Femur (tissue), 1 donor: ENCODE data around the gene FAM83D.
"Not testable (repeated sequence)": the region's sequence is repeated elsewhere in the genome, so short reads cannot be mapped to it uniquely, and the experiment has no call there.

Experiments
- DNase-seq: peaks from one replicate; pipeline ENCODE4 v3.0.0-alpha.2; 2017

FAM83D gene

DNA sequence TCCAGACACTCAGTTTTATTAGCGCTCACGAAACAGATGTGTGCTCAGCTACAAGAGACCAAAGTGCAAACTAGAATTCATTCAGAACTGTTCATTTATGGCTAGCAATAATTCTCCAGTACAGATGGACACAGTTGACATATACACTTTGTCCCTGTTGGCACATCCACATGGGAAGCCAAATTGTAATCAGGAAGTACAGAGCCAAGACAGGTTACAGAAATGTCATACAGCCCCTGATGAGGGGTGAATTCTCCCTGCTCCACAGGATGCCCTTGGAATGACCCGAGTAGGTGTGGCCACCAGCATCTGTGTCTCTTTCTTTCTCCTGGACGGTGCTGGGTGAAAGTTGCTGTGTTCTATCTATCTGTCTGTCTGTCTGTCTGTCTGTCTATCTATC lies 43.5 kb downstream of the FAM83D start:
- DNase-seq = no peak

DNA sequence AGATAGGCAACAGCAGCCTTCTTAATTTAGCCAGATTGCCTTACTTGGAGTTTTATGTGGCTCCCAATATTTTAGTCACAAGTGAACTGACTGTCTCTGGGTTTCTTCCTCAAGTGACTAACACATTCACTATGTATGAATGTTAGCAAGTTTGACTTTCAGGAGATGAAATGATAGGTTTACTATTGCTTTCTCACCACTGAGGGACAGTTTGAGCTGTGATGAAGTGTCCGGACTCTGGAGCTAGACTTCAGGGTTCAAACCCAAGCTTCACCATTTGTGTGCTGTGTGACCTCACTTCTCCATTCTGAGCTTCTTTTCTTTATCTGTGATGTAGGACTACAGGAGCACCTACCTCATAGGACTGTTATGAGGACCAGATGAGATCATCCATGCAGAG lies 44.1 kb downstream of the FAM83D start:
- DNase-seq = no peak

DNA sequence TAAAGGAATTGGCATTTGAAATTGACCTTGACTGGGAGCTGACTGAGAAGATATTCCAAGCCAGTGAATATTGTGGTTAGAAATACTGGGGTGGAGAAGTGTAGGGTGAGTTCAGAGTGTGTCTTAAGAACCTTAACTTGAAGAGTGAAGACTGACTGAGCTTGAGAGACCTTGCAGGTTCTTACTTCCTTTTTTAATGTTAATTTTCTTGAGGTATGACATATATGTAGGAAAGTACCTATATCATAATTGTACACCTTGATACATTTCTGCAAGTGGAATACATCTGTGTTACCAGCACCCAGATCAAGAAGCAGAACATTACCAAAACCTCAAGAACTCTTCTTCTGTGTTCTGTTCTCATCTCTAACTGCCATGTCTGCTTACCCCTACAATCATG lies 46.9 kb downstream of the FAM83D start:
- no peak for DNase-seq

- DNase-seq = no peak
These were observed 47.4 kb downstream of the FAM83D start for GRCh38 chr20:38973645-38974044.

DNA sequence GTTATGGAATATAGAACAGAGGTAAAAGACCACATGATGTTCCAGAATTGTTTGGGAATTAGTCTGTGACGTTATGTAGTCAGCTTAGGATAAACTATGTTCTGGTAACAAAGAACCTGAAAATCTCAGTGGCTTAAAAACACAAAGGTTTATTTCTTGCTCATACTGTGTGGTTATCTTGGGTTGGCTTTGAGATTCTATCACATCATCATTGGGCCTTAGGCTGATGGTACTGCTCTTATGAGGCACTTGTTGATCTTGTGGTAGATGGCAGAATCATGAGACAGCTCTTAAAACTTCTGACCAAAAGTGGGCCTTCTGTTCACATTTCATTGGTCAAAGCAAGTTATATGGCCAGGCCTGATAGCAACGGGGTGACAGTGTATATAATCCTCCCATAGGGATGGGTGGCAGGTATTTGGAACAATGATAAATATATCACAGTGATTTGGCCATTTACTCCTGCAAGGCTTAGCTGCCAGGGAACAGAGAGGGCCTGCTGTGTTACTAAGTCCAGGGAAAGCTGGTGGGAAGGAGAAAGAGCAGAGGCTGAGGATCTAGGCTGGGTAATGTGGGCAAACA lies 49.4 kb downstream of the FAM83D start:
- DNase-seq = no peak

DNA sequence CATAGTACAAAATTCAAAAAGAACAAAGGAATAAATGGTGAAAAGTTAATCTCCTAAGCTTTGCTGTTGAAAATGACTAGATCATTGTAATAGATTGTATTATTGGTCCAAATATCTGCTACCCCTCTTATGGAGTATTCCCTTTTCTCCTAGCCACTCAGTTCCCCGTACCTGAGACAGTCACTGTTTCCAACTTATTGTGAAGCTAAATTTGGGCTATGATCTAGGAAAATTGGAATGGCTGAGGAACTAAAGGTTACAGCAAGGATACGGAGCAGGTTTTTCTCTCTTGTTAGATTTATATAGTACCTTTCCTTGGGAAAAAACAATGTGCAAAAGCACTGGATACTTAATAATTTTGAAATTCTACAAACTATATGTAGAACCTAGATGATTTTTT lies 53.2 kb downstream of the FAM83D start:
- DNase-seq = no peak

- no peak for DNase-seq
These were observed 53.6 kb downstream of the FAM83D start for GRCh38 chr20:38979842-38980241.

GRCh38 chr20:38982291-38982690 lies 56.1 kb downstream of the FAM83D start:
- DNase-seq = no peak

GRCh38 chr20:38985060-38985459 lies 58.8 kb downstream of the FAM83D start:
- no peak for DNase-seq

DNA sequence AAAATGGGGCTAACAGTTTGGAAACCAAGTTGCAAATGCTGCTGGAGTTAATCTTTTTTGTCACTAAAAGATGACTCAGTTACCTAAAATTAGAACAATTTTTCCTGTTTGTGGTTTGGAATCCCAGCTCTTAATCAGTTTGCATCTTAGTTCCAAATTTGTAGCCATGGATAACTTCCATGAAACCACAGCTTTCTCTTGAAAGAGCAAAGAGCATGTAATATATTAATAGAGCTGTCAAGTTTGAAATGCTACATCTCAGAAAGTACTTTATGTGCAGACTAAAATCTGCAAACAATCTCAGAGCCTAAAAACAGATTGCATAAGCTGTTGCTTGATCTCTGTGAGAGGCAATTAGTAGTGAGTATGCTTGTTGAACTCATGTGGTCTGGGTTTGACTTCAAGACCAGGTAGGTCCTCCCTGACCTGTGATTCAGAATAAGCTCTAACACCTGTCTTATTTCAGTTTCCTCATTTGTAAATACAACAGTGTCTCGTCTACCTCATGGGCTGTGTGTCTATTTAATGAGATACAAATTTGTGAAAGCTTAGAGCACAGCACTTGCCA lies 59.5 kb downstream of the FAM83D start:
- DNase-seq = no peak

- no peak for DNase-seq
These were observed 60.4 kb downstream of the FAM83D start for GRCh38 chr20:38986663-38987062.

GRCh38 chr20:38987777-38988176 lies 61.6 kb downstream of the FAM83D start:
- DNase-seq = no peak

GRCh38 chr20:38990728-38991127 lies 64.5 kb downstream of the FAM83D start:
- DNase-seq = no peak

DNA sequence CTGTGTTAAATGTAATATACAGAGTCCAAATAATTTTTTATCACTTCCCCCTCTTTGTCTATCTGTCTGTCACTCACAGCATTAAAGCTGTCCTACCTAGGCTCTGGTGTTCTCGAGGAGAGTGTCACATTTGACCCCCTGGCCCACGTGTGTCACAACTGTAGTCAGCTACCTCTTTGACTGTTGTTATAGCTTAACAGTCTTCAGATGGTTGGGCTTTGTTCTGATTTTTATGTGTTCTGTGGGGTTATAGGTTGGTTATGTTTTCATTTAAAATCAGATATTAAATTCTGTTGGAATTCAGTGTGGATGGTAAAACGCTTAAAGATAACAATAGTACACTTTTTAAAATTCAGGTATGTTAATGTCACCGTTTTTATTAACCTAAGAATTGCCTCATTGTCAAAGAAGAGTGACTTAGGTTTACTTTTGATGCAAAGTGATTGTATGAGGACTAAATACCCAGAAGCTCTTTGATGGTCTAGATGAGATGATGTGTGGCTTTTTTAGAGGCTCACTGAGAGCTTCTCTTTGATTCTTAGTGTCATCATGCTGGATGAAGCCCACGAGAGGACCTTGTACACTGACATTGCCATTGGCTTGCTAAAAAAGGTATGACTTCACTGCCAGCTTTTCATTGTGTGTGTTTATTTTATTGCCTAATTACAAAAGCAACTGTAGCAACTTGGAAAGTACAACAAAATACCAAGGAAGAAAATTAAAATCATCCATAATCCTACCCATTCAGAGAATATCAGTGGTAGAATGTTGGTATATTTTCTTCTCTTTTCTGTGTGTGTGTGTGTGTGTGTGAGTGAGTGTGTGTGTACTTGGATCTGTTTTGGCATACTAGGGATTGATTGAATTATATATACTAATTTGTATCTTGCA lies 65.8 kb downstream of the FAM83D start:
- DNase-seq = no peak

GRCh38 chr20:38995536-38996044 lies 69.4 kb downstream of the FAM83D start:
- DNase-seq = no peak

DNA sequence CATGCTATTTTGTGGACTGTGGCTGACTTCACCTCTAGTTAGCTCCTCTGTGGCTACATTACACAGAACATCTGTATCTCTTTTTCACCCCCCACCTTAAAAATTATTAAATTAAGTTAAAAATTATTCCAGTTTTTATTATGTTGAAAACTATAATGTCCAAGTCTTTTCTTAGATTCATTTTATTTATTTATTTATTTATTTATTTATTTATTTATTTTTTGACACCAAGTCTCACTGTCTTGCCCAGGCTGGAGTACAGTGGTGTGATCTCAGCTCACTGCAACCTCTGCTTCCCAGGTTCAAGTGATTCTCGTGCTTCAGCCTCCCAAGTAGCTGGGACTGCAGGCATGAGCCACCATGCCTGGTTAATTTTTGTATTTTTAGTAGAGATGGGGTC lies 70.6 kb downstream of the FAM83D start:
- DNase-seq = not testable (repeated sequence)

DNA sequence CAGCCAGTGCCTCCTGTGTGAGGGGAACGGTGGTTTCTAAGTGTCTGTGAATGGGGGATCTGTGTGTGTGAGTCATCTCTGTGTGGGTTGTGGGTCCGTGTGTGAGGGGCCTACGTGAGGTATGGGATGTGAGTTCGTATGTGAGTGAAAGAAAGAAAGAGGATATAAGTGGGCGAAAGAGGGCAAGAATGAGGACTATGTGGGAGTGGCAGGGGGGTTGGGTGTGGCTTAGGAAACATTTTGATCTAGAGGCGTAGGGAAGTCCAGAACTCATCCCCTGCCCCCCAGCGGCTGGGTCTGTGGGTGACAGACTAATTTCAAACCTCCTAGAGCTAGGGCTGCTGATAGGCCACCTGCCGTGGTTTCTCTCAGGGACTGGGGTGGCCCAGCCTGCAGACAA lies 71.4 kb downstream of the FAM83D start:
- DNase-seq = no peak

DNA sequence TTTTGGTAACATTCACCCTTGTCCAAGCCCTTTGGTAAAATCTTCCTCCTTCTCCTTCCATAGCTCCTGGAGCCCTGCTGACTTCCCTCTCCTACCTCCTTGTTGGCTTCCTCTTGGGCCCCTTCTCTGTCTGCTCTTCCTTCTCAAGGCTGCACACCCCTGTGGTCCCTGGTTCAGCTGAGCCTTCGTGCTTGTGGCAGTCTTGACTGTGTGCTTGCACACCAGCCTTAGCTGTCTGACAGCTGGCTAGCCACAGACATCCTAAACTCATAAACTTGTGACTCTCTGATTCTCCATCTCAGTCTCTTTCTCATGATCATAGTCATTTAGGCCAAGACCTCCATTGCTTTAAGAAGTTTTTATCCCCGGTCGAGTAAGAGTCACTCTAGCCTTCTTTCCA lies 73.0 kb downstream of the FAM83D start:
- DNase-seq = no peak

DNA sequence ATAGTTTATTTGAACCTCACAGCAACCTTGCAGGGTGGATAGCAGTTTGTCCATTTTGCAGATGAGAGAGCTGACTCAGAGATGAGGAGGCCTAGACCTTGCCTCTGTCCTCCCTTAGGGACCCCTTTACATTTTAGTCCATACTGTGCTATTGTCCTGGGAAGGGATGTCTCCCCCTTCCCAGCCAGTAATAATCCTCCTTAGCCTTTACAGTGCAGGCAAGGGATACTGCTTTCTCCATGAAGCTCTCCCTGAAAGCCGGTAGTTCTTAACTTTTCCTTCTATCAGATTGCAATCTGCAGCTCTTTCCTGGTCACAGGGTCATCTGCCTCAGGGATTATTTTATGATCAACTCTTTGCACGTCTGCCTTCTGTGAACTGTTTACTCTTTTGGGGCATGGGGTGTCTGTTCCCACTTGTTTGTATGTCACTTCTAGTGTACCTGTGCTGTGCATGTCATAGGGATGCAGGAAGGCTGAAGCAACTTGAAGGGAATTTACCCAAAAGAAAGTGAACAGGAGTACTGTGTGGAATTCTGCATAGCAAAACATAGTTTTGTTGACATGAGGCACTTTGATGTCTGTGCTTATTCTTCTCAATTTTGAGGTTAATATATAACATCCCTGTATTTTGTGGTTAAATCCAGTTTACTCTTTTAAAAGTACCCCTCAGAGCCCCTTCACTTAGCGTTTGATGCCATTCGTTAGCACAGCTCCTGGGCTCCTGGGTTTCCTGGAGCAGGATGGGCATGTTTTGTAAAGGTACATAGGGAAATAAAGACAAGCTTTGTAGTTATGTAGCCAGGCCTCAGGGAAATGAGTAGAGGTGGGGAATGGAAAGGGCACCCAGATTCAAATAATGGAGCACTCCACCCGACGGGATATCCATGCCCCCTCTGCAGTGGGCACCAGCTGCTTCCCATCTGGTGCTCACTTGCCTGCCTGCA lies 74.0 kb downstream of the FAM83D start:
- no peak for DNase-seq
